NT2/D1 (cell line): Measurements from ENCODE around the gene SYNE2.

Experiments used
- DNase-seq: peaks from one replicate; pipeline ENCODE4 v3.0.0-alpha.2; 2011; ENCODE audit warnings: low read depth, low spot score
- H3K27me3 ChIP-seq: 2 replicates; pipeline ENCODE4 v1.6.0; 2011; ENCODE audit warnings: mild to moderate bottlenecking; ENCODE audit not compliant: insufficient read length, insufficient read depth
- H3K36me3 ChIP-seq: 2 replicates; pipeline ENCODE4 v1.6.1; 2011; ENCODE audit warnings: mild to moderate bottlenecking, low read length, mixed read lengths; ENCODE audit not compliant: insufficient read depth, insufficient read length
- H3K4me1 ChIP-seq: 2 replicates; pipeline ENCODE4 v1.5.1; 2011; ENCODE audit not compliant: insufficient read depth, insufficient read length
- H3K4me3 ChIP-seq: 2 replicates; pipeline ENCODE4 v1.5.1; 2011; ENCODE audit warnings: low read depth; ENCODE audit not compliant: insufficient read length
- H3K9ac ChIP-seq: 2 replicates; pipeline ENCODE4 v1.6.0; 2011; ENCODE audit warnings: low read depth; ENCODE audit not compliant: insufficient read length
- H3K9me3 ChIP-seq: 2 replicates; pipeline ENCODE4 v1.5.1; 2011; ENCODE audit warnings: mild to moderate bottlenecking, low read length; ENCODE audit not compliant: insufficient read depth
- SUZ12 ChIP-seq: IDR thresholded peaks from 2 replicates; pipeline ENCODE4 v1.6.1; 2011; ENCODE audit not compliant: insufficient read length, insufficient read depth; ENCODE audit errors: extremely low read depth
- YY1 ChIP-seq: IDR thresholded peaks from 2 replicates; pipeline ENCODE4 v1.6.1; 2011; ENCODE audit not compliant: insufficient read length, insufficient read depth
- ZNF274 ChIP-seq: IDR thresholded peaks from 2 replicates; pipeline ENCODE4 v1.6.1; 2011; ENCODE audit warnings: mild to moderate bottlenecking, low read depth, low read length

The SYNE2 gene

DNA sequence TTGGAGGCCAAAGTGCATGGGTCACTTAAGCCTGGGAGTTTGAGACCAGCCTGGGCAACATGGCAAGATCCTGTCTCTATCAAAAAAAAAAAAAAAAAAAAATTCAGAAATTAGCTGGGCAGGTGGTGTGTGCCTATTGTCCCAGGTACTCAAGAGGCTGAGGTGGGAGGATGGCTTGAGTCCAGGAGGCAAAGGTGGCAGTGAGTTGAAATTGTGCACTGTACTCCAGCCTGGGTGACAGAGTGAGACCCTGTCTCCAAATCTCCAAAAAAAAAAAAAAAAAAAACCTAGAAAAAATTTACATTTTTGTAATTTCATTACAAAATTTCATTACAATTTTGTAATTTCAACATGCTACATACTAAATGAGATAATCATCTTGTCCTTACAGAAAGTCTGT is 42.7 kb downstream of the SYNE2 start:
- Histone ChIP-seq H3K9ac (no peak overlapping the region), H3K9me3 (no peaks in the 10 kb centered on the region), H3K27me3 (no peaks in the 10 kb centered on the region), H3K4me1 (peaks cover 1% of the 10 kb centered on the region), H3K4me3 (no peak overlapping the region), H3K36me3 (no peaks in the 10 kb centered on the region)
- DNase-seq, result no peak
- TF ChIP-seq YY1 (no peak), ZNF274 (no peak), SUZ12 (no peak)

DNA sequence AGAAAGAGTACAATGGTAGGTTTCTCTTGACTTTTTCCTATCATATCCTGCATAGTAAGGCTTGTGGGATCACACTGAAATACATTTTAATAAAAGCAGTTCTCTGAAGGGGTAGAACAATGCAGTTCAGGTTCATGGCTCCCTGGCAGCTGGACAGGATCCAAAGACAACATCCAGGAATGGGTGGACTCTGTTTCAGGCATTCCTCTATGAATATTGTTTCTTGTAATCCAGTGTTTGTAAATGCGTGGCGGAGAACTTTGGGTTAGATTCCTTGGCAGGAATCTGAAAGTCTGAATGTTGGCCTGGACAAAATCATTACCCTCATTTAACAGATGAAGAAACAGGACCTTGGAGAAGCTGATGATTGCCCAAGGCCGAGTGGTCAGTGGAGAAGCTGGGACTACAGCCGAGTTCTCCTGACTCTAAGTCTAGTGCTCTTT is 43.5 kb downstream of the SYNE2 start:
- Histone ChIP-seq H3K4me3 (no peak overlapping the region), H3K27me3 (no peaks in the 10 kb centered on the region), H3K4me1 (peaks cover 1% of the 10 kb centered on the region), H3K36me3 (no peaks in the 10 kb centered on the region), H3K9ac (no peak overlapping the region), H3K9me3 (no peaks in the 10 kb centered on the region)
- TF ChIP-seq SUZ12, result no peak
- no peak for TF ChIP-seq ZNF274
- DNase-seq, result no peak

DNA sequence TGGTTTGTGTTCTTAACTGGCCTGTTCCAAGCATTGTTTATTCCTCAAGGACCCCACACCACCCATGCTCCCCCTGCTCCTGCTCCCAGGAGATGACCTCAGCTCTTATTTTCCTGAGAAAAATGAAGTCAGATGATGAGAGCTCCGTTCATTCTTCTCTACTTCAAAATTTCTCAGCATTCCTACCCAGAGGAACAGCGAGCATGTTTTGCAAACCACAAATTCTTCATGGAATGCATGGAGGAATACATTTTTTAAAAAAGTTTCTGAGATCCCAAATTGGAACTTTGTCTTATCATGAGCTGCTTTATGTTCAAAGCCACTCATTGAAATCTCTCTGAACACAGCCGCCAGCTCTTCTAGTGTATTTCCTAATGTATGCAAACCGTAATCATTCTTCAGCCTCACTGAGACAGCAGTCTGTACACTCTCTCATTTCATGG is 44.9 kb downstream of the SYNE2 start:
- Histone ChIP-seq H3K36me3 (no peaks in the 10 kb centered on the region), H3K9me3 (no peaks in the 10 kb centered on the region), H3K27me3 (no peaks in the 10 kb centered on the region), H3K4me1 (peaks cover 1% of the 10 kb centered on the region), H3K9ac (no peak overlapping the region), H3K4me3 (no peak overlapping the region)
- TF ChIP-seq YY1 (no peak), SUZ12 (no peak), ZNF274 (no peak)
- DNase-seq, result no peak

DNA sequence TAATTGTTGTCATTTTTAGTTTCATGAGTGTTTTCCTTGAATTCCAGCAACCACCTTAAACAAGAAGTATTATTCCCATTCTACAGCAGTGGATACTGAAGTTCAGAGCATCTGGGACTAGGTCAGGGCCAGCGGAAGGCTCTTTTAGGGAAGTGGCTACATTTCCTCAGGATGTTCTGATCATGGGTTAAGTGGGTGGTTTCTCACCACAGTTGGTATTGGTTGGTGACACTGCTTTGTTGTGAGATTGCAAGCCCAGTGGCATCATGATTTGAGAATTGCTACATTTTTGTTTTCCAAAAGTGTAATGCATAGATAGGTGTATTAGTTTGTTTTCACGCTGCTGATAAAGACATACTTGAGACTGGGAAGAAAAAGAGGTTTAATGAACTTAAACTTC is 47.1 kb downstream of the SYNE2 start:
- no peak for DNase-seq
- Histone ChIP-seq H3K27me3 (no peaks in the 10 kb centered on the region), H3K9ac (no peak overlapping the region), H3K4me3 (no peak overlapping the region), H3K36me3 (no peaks in the 10 kb centered on the region), H3K4me1 (no peaks in the 10 kb centered on the region), H3K9me3 (no peaks in the 10 kb centered on the region)
- no peak for TF ChIP-seq YY1
- no peak for TF ChIP-seq ZNF274
- no peak for TF ChIP-seq SUZ12

DNA sequence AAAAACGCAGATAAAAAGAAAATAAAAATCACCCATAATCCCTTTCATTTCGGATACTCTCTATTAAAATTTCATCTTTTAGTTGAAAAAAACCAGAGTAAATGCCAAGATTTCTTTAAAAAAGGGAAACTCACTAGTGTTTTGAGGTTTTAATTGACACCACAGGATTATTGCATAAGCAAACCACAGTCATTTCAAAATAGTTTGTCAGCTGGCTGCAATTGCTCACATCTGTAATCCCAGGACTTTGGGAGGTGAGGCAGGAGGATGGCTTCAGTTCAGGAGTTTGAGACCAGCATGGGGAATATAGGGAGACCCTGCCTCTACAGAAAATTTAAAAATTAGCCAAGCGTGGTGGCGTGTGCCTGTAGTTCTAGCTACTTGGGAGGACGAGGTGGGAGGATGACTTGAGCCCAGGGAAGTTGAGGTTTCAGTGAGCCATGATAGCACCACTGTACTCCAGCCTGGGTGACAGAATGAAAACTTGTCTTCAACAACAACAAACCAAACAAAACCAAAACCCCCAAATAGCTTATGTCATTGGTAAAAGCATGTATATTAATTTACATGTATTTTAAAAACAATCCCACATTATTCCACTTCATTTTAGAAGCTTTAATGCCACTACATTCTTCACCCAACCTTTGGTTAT is 48.8 kb downstream of the SYNE2 start:
- Histone ChIP-seq H3K4me3 (no peak overlapping the region), H3K9me3 (no peaks in the 10 kb centered on the region), H3K4me1 (no peaks in the 10 kb centered on the region), H3K27me3 (no peaks in the 10 kb centered on the region), H3K36me3 (no peaks in the 10 kb centered on the region), H3K9ac (no peak overlapping the region)
- TF ChIP-seq SUZ12 (no peak), ZNF274 (no peak), YY1 (no peak)
- no peak for DNase-seq

DNA sequence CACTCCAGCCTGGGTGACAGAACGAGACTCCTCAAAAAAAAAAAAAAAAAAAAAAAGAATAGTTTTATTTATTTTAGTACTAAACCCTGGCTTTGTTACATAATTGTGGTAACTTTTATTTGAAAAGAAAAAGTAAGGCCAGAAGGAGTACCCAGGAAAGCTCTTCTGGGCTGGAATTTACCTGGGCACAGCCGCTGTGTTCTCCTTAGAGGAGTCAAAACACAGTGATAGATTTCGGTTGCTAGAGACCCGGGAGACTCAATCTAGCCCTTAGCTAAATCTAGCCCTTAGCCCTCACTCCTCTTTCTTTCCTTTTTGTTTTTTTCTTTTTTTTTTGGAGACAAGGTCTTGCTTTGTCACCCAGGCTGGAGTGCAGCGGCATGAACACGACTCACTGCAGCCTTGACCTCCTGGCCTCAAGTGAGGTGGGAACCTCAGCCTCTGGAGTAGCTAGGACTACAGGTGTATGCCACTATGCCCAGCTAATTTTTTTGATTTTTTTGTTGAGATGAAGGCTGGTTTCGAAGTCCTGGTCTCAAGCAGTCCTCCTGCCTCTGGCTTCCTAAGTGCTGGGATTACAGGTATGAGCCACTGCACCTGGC is 49.7 kb downstream of the SYNE2 start:
- no peak for TF ChIP-seq SUZ12
- DNase-seq, result no peak
- no peaks in the 10 kb centered on the region for H3K27me3 ChIP-seq
- no peaks in the 10 kb centered on the region for H3K4me1 ChIP-seq
- no peak overlapping the region for H3K9ac ChIP-seq
- H3K36me3 ChIP-seq, result no peaks in the 10 kb centered on the region
- H3K4me3 ChIP-seq, result no peak overlapping the region
- no peaks in the 10 kb centered on the region for H3K9me3 ChIP-seq

DNA sequence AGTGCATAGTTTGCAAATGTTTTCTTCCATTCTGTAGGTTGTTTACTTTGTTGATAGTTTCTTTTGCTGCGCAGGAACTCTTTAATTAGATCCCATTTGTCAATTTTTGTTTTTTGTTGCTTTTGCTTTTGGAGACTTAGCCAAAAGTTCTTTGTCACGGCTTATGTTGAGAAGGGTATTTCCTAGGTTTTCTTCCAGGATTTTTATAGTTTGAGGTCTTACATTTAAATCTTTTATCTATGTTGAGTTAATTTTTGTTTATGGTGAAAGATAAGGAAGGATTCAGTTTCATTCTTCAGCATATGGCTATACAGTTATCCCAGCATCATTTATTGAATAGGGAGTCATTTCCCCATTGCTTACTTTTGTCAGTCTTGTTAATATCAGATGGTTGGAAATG is 51.9 kb downstream of the SYNE2 start:
- H3K4me3 ChIP-seq, result no peak overlapping the region
- no peaks in the 10 kb centered on the region for H3K27me3 ChIP-seq
- no peaks in the 10 kb centered on the region for H3K4me1 ChIP-seq
- no peaks in the 10 kb centered on the region for H3K9me3 ChIP-seq
- TF ChIP-seq YY1 (no peak), SUZ12 (no peak), ZNF274 (no peak)
- no peak overlapping the region for H3K9ac ChIP-seq
- DNase-seq, result no peak
- no peaks in the 10 kb centered on the region for H3K36me3 ChIP-seq
